A549 (cell line): ENCODE data around the gene SCN9A. TPM values are rescaled to one million over a fixed set of nuclear protein-coding genes. Genes with fewer than 3 reads are reported as not detected.
A peak's percentile ranks its signal among the peaks of the same experiment; 100 is the strongest.

ENCODE experiments used
- ATAC-seq, 2 experiments: fragments of 200-7000 bp in 1 of 2; fragments of >200 bp in 1 of 2; cut with Nextera tagmentation in 1 of 2; cut with Tn5 transposase in 1 of 2; 3 replicates each; pipeline versions ENCODE4 v1.8.0 to v1.9.1; 2018 to 2020; ENCODE audit warnings: mild to moderate bottlenecking in 1 of 2, moderate library complexity in 1 of 2
- CTCF ChIA-PET: fragments of 300-600 bp; sonication (Branson Sonifier 250); formaldehyde crosslinking; extraction: SDS; loops from one replicate; lab custom pipeline; 2021; ENCODE audit warnings: antibody characterized with exemption, inconsistent platforms; lab: Yijun Ruan, JAX
- POLR2A ChIA-PET: fragments of 350-600 bp; formaldehyde crosslinking; extraction: SDS; loops from one replicate; lab custom pipeline; 2021; ENCODE audit warnings: antibody characterized with exemption, inconsistent platforms; lab: Yijun Ruan, JAX
- DNase-seq, 2 experiments: peaks; one replicate each; pipeline versions ENCODE4 v3.0.0 to v3.0.0-alpha.2; 2011 to 2016; ENCODE audit warnings: low read depth in 1 of 2, low spot score in 1 of 2
- FAIRE-seq: peaks from 2 replicates; lab custom pipeline; 2011; peaks lifted over from hg19 to GRCh38; lab: Jason Lieb, UNC
- H3K27ac ChIP-seq, 2 experiments: fragments of >200 bp; sonication (Bioruptor Twin); formaldehyde crosslinking; 3 replicates each; pipeline ENCODE4 v1.5.1; 2016 to 2017
- H3K4me1 ChIP-seq: fragments of >200 bp; sonication (Bioruptor Twin); formaldehyde crosslinking; 3 replicates; pipeline ENCODE4 v1.6.1; 2016
- H3K4me2 ChIP-seq: fragments of >200 bp; sonication (Bioruptor Twin); formaldehyde crosslinking; 3 replicates; pipeline ENCODE4 v1.6.1; 2016
- H3K4me3 ChIP-seq: fragments of >200 bp; sonication (Bioruptor Twin); formaldehyde crosslinking; 3 replicates; pipeline ENCODE4 v1.5.1; 2016
- H3K9me3 ChIP-seq: fragments of >200 bp; sonication (Bioruptor Twin); formaldehyde crosslinking; 3 replicates; pipeline ENCODE4 v1.6.1; 2016
- CBX2 ChIP-seq: fragments of 200-600 bp; sonication (generic); IDR thresholded peaks from 2 replicates; pipeline ENCODE4 v1.6.1; 2016; ENCODE audit warnings: low read depth, mild to moderate bottlenecking, borderline replicate concordance
- CEBPB ChIP-seq, 2 experiments: fragments of >200 bp in 1 of 2; sonication (Bioruptor Twin) in 1 of 2; formaldehyde crosslinking in 1 of 2; IDR thresholded peaks; 2 replicates each; pipeline ENCODE4 v1.6.1; 2012 to 2016
- EHF ChIP-seq: fragments of 250-450 bp; sonication (Bioruptor Pico); IDR thresholded peaks from 2 replicates; pipeline ENCODE4 v1.5.0; 2020; ENCODE audit warnings: mild to moderate bottlenecking
- FOXS1 ChIP-seq: fragments of 250-450 bp; sonication (Bioruptor Pico); IDR thresholded peaks from 2 replicates; pipeline ENCODE4 v1.5.0; 2020; ENCODE audit warnings: mild to moderate bottlenecking, moderate library complexity
- GATA3 ChIP-seq: IDR thresholded peaks from 2 replicates; pipeline ENCODE4 v1.6.1; 2012; ENCODE audit warnings: borderline replicate concordance
- JUN ChIP-seq, 2 experiments: fragments of >200 bp; sonication (Bioruptor Twin); formaldehyde crosslinking; IDR thresholded peaks; 2 replicates in 1 of 2; 3 replicates in 1 of 2; pipeline ENCODE4 v1.6.1; 2016 to 2017
- MAFK ChIP-seq: fragments of 450-650 bp; IDR thresholded peaks from 2 replicates; pipeline ENCODE4 v1.6.1; 2014; ENCODE audit not compliant: partially characterized antibody
- MAZ ChIP-seq: fragments of 150-350 bp; IDR thresholded peaks from 2 replicates; pipeline ENCODE4 v1.6.1; 2014; ENCODE audit warnings: antibody characterized with exemption, low read depth, low read length, borderline replicate concordance
- MYC ChIP-seq: IDR thresholded peaks from 2 replicates; pipeline ENCODE4 v1.6.1; 2012; ENCODE audit warnings: mild to moderate bottlenecking, inconsistent platforms, low read length, improper control_type of control experiment, borderline replicate concordance
- RFX5 ChIP-seq: fragments of 450-650 bp; IDR thresholded peaks from 2 replicates; pipeline ENCODE4 v1.7.1; 2014; ENCODE audit warnings: antibody characterized with exemption, mild to moderate bottlenecking, moderate library complexity
- SREBF2 ChIP-seq: fragments of 450-650 bp; IDR thresholded peaks from 2 replicates; pipeline ENCODE4 v1.6.1; 2014; ENCODE audit warnings: mild to moderate bottlenecking, moderate library complexity
- TP53 ChIP-seq: fragments of 250-450 bp; sonication (Bioruptor Pico); IDR thresholded peaks from 2 replicates; pipeline ENCODE4 v1.5.0; 2021; ENCODE audit warnings: mild to moderate bottlenecking, moderate library complexity
- ZC3H11A ChIP-seq: fragments of 450-650 bp; IDR thresholded peaks from 2 replicates; pipeline ENCODE4 v1.6.1; 2014; ENCODE audit warnings: antibody characterized with exemption, mild to moderate bottlenecking
- ZFP36 ChIP-seq: fragments of 450-650 bp; IDR thresholded peaks from 2 replicates; pipeline ENCODE4 v1.6.1; 2014; ENCODE audit warnings: borderline replicate concordance; ENCODE audit not compliant: partially characterized antibody
- ZSCAN20 ChIP-seq: fragments of 250-450 bp; sonication (Bioruptor Pico); IDR thresholded peaks from 2 replicates; pipeline ENCODE4 v1.8.0; 2022; ENCODE audit warnings: mild to moderate bottlenecking, moderate library complexity
- WGBS: methylation state at CpG from one replicate; pipeline ENCODE4 v1.1.6; 2017; ENCODE audit errors: missing lambda C conversion rate; 5-methylcytosine and 5-hydroxymethylcytosine counted together
- polyA plus RNA-seq, 4 experiments: library from polyadenylated mRNA; depleted of rRNA in 3 of 4; stranded (reverse); fragments of >200 nt; fragmentation: RNase III in 1 of 4; extraction: RNeasy Plus Mini Kit Qiagen cat#74134 plus additional on column Dnase treatment in 1 of 4; gene quantifications; 2 replicates in 3 of 4; 3 replicates in 1 of 4; pipeline ENCODE4 v1.2.3, GENCODE V29; 2011 to 2017
- TF ChIP-seq, protein P1 (sequence below): fragments of >200 bp; sonication (Bioruptor Twin); formaldehyde crosslinking; IDR thresholded peaks from 3 replicates; pipeline ENCODE4 v1.5.1; 2016
- TF ChIP-seq, protein P2 (sequence below): fragments of 250-450 bp; sonication (Bioruptor Pico); IDR thresholded peaks from 2 replicates; pipeline ENCODE4 v1.5.0; 2021; ENCODE audit warnings: mild to moderate bottlenecking, moderate library complexity, borderline replicate concordance
- TF ChIP-seq, protein P3 (sequence below): fragments of 200-600 bp; sonication (generic); IDR thresholded peaks from 2 replicates; pipeline ENCODE4 v1.6.1; 2016; ENCODE audit warnings: antibody characterized with exemption, mild to moderate bottlenecking, moderate library complexity
- TF ChIP-seq, protein P4 (sequence below): fragments of >200 bp; sonication (Bioruptor Twin); formaldehyde crosslinking; IDR thresholded peaks from 3 replicates; pipeline ENCODE4 v1.6.1; 2016
- TF ChIP-seq, protein P5 (sequence below): IDR thresholded peaks from 2 replicates; pipeline ENCODE4 v1.6.1; 2012; ENCODE audit warnings: low read depth, borderline replicate concordance

SCN9A gene
- polyA plus RNA-seq, 2 of the 4 experiments (the other 2 are of a cell fraction), result 7.7 to 23.6 TPM

DNA sequence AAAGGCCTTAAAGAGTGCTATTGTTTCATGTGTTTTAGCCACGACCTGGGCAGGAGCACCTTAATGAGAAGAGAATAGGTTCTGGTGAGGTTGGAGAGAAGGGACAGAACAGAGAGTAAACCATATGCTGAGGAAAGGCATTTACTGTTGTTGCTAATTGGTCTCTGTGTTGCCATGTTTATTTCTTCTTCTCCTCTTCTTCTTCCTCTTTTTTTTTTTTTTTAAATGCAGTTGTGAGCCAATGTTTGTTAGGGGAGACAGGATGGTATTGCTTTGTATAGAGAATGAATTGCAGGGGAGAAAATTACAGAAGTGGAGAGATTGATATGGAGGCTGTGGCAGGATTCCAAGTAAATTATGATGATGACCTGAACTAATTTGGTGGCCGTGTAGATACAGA is 2.6 kb downstream of the SCN9A start:
- FAIRE-seq (no peak), DNase-seq (no peak), ATAC-seq (no peak)
- TF ChIP-seq GATA3, result no peak
- TF ChIP-seq MAFK, result no peak
- TF ChIP-seq, protein P1, sequence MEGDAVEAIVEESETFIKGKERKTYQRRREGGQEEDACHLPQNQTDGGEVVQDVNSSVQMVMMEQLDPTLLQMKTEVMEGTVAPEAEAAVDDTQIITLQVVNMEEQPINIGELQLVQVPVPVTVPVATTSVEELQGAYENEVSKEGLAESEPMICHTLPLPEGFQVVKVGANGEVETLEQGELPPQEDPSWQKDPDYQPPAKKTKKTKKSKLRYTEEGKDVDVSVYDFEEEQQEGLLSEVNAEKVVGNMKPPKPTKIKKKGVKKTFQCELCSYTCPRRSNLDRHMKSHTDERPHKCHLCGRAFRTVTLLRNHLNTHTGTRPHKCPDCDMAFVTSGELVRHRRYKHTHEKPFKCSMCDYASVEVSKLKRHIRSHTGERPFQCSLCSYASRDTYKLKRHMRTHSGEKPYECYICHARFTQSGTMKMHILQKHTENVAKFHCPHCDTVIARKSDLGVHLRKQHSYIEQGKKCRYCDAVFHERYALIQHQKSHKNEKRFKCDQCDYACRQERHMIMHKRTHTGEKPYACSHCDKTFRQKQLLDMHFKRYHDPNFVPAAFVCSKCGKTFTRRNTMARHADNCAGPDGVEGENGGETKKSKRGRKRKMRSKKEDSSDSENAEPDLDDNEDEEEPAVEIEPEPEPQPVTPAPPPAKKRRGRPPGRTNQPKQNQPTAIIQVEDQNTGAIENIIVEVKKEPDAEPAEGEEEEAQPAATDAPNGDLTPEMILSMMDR, result no peak
- no peak for TF ChIP-seq ZSCAN20 (CRISPR knock-in tag)
- no peak for TF ChIP-seq CEBPB (IDR thresholded peaks at IDR 0.05)
- TF ChIP-seq, protein P2, sequence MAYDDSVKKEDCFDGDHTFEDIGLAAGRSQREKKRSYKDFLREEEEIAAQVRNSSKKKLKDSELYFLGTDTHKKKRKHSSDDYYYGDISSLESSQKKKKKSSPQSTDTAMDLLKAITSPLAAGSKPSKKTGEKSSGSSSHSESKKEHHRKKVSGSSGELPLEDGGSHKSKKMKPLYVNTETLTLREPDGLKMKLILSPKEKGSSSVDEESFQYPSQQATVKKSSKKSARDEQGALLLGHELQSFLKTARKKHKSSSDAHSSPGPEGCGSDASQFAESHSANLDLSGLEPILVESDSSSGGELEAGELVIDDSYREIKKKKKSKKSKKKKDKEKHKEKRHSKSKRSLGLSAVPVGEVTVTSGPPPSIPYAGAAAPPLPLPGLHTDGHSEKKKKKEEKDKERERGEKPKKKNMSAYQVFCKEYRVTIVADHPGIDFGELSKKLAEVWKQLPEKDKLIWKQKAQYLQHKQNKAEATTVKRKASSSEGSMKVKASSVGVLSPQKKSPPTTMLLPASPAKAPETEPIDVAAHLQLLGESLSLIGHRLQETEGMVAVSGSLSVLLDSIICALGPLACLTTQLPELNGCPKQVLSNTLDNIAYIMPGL, result no peak
- no peak for TF ChIP-seq JUN (IDR thresholded peaks at IDR 0.05)
- no peak for TF ChIP-seq RFX5
- no peak for TF ChIP-seq CBX2
- TF ChIP-seq SREBF2, result no peak
- no peak for TF ChIP-seq MAZ
- TF ChIP-seq EHF (CRISPR knock-in tag), result no peak
- no peak for TF ChIP-seq ZC3H11A
- TF ChIP-seq ZFP36, result no peak
- TF ChIP-seq, protein P3, sequence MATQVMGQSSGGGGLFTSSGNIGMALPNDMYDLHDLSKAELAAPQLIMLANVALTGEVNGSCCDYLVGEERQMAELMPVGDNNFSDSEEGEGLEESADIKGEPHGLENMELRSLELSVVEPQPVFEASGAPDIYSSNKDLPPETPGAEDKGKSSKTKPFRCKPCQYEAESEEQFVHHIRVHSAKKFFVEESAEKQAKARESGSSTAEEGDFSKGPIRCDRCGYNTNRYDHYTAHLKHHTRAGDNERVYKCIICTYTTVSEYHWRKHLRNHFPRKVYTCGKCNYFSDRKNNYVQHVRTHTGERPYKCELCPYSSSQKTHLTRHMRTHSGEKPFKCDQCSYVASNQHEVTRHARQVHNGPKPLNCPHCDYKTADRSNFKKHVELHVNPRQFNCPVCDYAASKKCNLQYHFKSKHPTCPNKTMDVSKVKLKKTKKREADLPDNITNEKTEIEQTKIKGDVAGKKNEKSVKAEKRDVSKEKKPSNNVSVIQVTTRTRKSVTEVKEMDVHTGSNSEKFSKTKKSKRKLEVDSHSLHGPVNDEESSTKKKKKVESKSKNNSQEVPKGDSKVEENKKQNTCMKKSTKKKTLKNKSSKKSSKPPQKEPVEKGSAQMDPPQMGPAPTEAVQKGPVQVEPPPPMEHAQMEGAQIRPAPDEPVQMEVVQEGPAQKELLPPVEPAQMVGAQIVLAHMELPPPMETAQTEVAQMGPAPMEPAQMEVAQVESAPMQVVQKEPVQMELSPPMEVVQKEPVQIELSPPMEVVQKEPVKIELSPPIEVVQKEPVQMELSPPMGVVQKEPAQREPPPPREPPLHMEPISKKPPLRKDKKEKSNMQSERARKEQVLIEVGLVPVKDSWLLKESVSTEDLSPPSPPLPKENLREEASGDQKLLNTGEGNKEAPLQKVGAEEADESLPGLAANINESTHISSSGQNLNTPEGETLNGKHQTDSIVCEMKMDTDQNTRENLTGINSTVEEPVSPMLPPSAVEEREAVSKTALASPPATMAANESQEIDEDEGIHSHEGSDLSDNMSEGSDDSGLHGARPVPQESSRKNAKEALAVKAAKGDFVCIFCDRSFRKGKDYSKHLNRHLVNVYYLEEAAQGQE, result no peak
- TF ChIP-seq, protein P4, sequence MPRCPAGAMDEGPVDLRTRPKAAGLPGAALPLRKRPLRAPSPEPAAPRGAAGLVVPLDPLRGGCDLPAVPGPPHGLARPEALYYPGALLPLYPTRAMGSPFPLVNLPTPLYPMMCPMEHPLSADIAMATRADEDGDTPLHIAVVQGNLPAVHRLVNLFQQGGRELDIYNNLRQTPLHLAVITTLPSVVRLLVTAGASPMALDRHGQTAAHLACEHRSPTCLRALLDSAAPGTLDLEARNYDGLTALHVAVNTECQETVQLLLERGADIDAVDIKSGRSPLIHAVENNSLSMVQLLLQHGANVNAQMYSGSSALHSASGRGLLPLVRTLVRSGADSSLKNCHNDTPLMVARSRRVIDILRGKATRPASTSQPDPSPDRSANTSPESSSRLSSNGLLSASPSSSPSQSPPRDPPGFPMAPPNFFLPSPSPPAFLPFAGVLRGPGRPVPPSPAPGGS, result no peak
- TF ChIP-seq TP53 (CRISPR knock-in tag), result no peak
- TF ChIP-seq FOXS1 (CRISPR knock-in tag), result no peak
- no peak for TF ChIP-seq MYC
- TF ChIP-seq, protein P5, sequence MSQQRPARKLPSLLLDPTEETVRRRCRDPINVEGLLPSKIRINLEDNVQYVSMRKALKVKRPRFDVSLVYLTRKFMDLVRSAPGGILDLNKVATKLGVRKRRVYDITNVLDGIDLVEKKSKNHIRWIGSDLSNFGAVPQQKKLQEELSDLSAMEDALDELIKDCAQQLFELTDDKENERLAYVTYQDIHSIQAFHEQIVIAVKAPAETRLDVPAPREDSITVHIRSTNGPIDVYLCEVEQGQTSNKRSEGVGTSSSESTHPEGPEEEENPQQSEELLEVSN, result no peak
- ChIA-PET CTCF (interaction anchor here (4.0 kb wide), 1 partner anchor 12 kb away, joined by 20 read pairs; no protein-coding TSS in a partner anchor), POLR2A (no interaction called here)
- WGBS, result 18% methylated on average over 2 of the region's 2 CpGs
- H3K4me3 ChIP-seq, result peak overlapping the region; percentile 16; the same call in 1 of the 3 replicates
- no peaks in the 10 kb centered on the region for H3K9me3 ChIP-seq
- peak overlapping the region; percentile 65 to 81 for H3K27ac ChIP-seq
- H3K4me1 ChIP-seq, result peaks cover 49% of the 10 kb centered on the region
- peak overlapping the region; percentile 76 for H3K4me2 ChIP-seq
